HG03280 (cell line): Measurements from ENCODE around the gene FAT1.

Experiments used
- ATAC-seq: cut with Tn5 transposase; IDR thresholded peaks from one replicate; pipeline ENCODE4 v1.9.1; 2021; ENCODE audit warnings: mild to moderate bottlenecking, moderate library complexity; ENCODE audit not compliant: unreplicated experiment

Gene FAT1

GRCh38 chr4:186755550-186756519 lies 32.2 kb upstream of the FAT1 start:
- no peak for ATAC-seq

DNA sequence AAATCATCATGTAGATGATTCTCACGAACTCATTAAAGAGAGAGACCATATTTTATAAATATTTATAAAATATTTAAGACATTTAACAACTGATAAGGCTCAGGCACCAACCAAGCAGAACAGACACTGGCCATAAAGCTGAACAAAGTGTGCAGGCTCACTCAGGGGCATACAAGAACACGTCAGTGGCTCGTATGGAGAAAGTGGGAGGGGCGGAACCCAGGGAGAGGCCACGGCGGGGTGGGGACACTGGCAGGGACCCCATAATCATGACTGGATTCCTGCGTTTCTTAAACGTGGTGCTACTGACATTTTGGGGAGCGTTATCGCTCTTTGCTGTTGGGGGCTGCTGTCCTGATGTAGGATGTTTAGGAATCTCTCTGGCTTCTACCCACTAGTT lies 31.3 kb upstream of the FAT1 start:
- no peak for ATAC-seq

- no peak for ATAC-seq
These were observed 28.7 kb upstream of the FAT1 start for GRCh38 chr4:186752325-186752724.

- no peak for ATAC-seq
These were observed 26.1 kb upstream of the FAT1 start for GRCh38 chr4:186749611-186750281.

DNA sequence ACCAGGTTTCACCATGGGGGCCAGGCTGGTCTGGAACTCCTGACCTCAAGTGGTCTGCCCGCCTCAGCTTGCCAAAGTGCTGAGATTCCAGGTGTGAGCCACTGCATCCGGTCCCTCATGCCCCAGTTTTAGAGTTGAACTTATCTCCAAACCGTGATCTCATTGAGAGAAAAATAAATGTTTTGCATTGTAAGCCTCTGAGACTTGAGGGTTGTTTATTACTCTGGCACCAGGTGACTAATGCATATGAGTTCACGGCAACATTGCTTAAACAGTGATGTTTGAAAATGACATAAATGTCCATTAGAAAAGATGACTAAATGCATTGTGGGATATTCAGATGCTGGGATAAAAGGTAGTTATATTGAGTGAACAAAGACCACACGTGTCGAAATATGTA lies 22.9 kb upstream of the FAT1 start:
- ATAC-seq, result no peak

GRCh38 chr4:186743261-186743660 lies 19.6 kb upstream of the FAT1 start:
- no peak for ATAC-seq

DNA sequence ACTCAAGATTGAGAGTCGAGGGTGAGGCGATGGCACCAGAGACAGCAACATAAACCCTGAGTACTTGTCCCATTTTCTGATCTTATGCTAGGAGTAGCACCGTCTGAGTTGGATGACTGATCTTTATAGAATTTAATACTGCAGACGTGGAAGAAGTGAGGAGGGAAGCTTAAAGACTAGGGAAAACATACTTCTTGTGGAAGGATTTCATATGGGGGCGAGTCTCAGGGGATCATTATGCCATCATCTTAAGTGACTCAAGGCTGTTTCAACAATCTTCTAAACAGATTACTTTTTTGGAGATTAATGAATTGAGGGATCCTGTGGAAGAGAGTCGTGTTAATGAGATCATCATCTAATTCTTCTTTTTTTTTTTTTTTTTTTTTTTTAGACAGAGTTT lies 17.2 kb upstream of the FAT1 start:
- no peak for ATAC-seq

DNA sequence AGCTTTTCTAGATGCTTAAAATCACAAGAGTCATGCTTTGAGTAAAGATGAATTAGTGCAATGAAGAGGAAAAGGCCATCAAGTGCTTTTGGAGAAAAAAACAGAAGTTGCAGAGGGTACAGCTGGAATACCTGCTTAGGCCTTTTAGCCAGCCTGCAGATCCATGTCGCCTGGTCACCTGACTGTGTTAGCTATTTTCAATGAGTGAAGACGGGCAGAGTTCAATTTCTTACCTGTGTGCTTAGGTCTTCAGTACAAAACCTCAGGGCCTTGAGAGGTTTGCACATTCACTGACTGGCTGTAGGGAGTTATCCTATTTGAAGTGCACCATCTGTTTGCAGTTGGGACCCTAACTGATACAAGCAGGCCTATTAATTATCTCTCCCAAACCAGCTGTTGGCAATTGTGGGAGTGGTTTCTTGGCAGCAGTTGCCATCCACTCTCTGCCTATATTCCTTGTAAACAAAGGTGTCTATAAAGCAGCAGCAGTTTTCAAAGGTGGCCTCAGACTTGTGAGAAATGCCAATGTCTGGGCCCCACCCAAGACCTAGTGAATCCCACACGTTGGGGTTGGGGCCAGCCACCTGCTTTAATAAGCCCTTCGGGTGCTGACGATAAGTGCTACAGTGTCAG lies 16.3 kb upstream of the FAT1 start:
- no peak for ATAC-seq

- no peak for ATAC-seq
These were observed 15.7 kb upstream of the FAT1 start for GRCh38 chr4:186739317-186739716.

DNA sequence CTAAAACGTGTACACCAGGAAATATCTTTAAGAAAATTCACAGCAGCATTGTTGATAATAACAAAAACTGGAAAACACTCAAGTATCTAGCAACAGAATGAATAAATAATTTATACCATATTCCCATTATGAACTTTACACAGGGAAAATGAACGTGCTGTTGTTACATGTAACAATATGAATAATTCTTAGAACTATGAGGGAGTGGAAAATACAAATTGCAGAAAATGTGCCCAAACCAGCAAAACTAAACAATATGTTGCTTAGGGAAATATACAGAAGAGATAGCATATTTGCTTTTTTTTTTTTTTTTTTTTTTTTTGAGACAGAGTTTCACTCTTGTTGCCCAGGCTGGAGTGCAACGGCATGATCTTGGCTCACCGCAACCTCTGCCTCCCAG lies 14.8 kb upstream of the FAT1 start:
- no peak for ATAC-seq

- no peak for ATAC-seq
These were observed 13.8 kb upstream of the FAT1 start for GRCh38 chr4:186737427-186737826.

DNA sequence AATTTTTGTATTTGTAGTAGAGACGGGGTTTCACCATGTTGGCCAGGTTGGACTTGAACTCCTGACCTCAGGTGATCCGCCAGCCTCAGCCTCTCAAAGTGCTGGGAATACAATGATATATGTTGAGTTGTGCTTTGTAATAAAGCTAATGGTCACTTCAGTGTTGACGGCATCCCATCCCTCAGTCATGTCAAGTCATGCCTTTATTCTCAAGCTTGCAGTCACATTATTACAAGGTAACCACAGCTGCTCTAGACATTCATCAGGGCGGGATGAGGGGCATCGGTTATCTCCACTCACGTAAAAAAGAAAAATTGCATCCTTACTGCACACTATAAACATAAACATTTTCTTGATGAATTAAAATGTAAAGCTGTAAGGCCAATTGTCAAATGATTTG lies 12.8 kb upstream of the FAT1 start:
- ATAC-seq, result no peak

- ATAC-seq, result no peak
These were observed 10.6 kb upstream of the FAT1 start for GRCh38 chr4:186734251-186734650.

DNA sequence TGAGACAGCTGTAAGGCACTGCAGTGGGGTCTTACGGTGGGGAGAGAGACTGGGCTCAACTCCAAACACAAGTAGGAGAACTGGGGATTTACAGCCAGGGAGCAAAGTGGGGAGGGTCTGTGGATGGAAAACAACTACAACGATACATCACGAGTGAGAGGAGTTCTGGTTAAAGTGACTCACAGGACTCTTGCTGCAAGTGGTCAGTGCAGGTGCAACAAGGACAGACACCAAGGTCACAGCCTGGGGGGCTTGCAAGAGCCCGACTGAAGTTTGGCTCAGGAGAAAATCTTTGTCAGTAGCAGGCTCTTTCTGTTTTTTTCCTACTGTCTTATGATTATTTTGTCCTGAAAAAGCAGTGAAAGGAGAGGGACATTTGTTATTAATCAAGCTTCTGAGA lies 10.1 kb upstream of the FAT1 start:
- no peak for ATAC-seq

DNA sequence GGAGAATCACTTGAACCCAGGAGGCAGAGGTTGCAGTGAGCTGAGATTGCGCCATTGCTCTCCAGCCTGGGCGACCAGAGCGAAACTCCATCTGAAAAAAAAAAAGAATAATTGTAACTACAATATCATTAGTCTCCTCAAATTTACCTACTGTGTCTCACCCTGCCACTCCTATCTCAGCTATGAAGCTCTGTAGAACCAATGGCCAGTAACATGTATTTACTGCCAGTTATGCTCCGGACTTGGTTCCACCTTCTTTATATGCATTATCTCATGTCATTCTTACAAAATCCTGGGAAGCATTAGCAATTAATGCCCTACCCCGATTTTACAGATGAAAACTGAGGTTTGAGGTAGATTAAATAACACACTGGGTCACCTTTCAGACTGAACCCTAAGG lies 7.0 kb upstream of the FAT1 start:
- no peak for ATAC-seq

GRCh38 chr4:186729856-186730255 lies 6.2 kb upstream of the FAT1 start:
- no peak for ATAC-seq

GRCh38 chr4:186728631-186729271 lies 5.1 kb upstream of the FAT1 start:
- no peak for ATAC-seq

GRCh38 chr4:186727977-186728519 lies 4.4 kb upstream of the FAT1 start:
- ATAC-seq, result no peak

DNA sequence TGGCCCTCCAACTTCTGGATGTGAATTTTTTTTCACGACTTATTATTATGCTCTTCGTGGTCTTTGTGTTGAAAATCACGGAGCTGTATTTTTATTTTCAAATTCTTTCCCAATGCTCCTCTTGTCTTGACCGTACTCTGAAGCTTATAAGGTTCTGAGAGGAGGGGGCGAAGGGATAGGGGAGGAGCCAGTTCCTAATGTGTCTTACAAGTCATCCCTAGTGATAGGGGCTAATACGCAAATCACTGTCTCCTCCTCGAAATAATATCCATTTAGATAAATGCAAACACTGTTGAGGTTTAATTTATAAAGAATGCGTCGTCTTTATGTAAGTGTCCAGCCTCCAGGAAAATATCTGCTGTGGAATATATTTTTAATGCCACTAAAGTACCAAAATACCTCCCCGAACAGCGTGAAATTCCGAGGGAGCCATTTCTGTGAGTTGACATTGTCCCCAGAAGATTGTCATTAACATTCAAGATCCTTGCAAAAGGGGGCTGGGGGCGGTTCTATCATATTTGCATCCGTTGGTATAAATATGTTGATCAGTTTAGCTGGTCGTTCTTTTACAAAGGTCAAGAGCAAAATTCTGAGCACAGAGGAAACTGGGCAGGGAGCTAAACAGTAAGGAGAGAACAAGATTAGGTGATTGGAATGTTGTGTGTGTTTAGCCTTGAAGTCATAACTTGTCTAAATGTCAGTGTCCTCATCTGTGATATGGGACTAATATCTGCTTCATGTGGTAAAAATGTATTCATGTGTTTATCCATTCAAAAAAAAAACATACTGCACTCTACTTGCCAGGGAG lies 3.7 kb upstream of the FAT1 start:
- ATAC-seq, result no peak
